22Rv1 (cell line): Measurements from ENCODE around the gene FOXO3.

Experiments used
- ZFX ChIP-seq: fragments of 450-650 bp; IDR thresholded peaks from 2 replicates; pipeline ENCODE4 v1.6.1; 2017; ENCODE audit warnings: antibody characterized with exemption, borderline replicate concordance
- TF ChIP-seq, protein P1 (sequence below): fragments of 450-650 bp; IDR thresholded peaks from 2 replicates; pipeline ENCODE4 v1.5.1; 2017; ENCODE audit warnings: mild to moderate bottlenecking

DNA sequence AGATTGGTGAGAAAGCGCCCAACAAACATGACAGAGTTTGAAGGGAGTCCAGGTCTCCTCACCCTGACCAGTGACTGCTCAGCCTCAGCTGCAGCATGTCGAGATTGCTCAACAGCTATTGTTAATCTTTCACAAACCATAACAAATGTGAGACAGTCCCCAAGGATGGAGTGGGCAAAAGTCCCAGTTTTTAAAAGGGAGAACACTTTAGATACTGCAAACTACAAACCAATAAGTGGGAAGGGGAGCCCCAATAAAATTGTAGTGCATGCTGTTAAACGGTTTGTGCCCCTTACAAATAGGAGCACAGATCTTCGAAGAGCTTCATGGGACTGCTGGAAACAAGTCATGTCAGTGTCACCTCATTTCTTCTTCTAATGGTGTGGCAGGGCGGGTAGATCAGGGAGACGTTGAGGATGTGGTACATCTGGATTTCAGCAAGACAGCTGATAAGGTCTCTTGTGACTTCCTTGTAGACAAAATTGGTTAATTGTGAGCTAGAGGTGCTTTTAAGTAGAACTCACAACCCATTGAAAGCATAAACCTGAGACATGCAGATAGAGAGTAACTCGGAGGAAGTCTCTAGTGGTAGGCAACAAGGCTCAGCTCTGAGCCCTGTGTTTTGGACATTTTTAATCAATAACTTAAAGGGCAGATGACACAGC, 153.5 kb downstream of the FOXO3 start:
- TF ChIP-seq, protein P1, sequence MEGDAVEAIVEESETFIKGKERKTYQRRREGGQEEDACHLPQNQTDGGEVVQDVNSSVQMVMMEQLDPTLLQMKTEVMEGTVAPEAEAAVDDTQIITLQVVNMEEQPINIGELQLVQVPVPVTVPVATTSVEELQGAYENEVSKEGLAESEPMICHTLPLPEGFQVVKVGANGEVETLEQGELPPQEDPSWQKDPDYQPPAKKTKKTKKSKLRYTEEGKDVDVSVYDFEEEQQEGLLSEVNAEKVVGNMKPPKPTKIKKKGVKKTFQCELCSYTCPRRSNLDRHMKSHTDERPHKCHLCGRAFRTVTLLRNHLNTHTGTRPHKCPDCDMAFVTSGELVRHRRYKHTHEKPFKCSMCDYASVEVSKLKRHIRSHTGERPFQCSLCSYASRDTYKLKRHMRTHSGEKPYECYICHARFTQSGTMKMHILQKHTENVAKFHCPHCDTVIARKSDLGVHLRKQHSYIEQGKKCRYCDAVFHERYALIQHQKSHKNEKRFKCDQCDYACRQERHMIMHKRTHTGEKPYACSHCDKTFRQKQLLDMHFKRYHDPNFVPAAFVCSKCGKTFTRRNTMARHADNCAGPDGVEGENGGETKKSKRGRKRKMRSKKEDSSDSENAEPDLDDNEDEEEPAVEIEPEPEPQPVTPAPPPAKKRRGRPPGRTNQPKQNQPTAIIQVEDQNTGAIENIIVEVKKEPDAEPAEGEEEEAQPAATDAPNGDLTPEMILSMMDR, result no peak
- no peak for TF ChIP-seq ZFX
